Chondrocyte (in vitro differentiated cells): ENCODE data around the gene YPEL3. TPM values are rescaled to one million over a fixed set of nuclear protein-coding genes. Genes with fewer than 3 reads are reported as not detected.

ENCODE experiments used
- DNase-seq: peaks from one replicate; pipeline ENCODE4 v3.0.0; 2021; ENCODE audit warnings: mixed read lengths, low spot score
- H3K27ac Mint-ChIP-seq: one replicate; pipeline ENCODE4 v1.8.0; 2021; ENCODE audit warnings: mild to moderate bottlenecking, moderate library complexity, mixed read lengths; ENCODE audit not compliant: unreplicated experiment
- H3K27me3 Mint-ChIP-seq: 2 replicates; pipeline ENCODE4 v1.8.0; 2021; ENCODE audit warnings: low read depth, mixed read lengths
- H3K36me3 Mint-ChIP-seq: 2 replicates; pipeline ENCODE4 v1.8.0; 2021; ENCODE audit warnings: low read depth, mixed read lengths
- H3K4me1 Mint-ChIP-seq: 2 replicates; pipeline ENCODE4 v1.8.0; 2021; ENCODE audit warnings: low read depth, mild to moderate bottlenecking, mixed read lengths
- H3K4me3 Mint-ChIP-seq: one replicate; pipeline ENCODE4 v1.8.0; 2021; ENCODE audit warnings: mild to moderate bottlenecking, moderate library complexity, mixed read lengths; ENCODE audit not compliant: unreplicated experiment
- H3K9me3 Mint-ChIP-seq: 2 replicates; pipeline ENCODE4 v1.8.0; 2021; ENCODE audit warnings: low read depth, mixed read lengths
- total RNA-seq: library from RNA; stranded (reverse); gene quantifications from 3 replicates; pipeline ENCODE4 v1.2.1, GENCODE V29; 2021
- TF ChIP-seq, protein P1 (sequence below): fragments of 200-600 bp; sonication (generic); IDR thresholded peaks from 2 replicates; pipeline ENCODE4 v1.5.0; 2021; ENCODE audit warnings: antibody characterized with exemption, mild to moderate bottlenecking, moderate library complexity

YPEL3 gene
- total RNA-seq, 1 donor from 2014 or later: 23.3 TPM

DNA sequence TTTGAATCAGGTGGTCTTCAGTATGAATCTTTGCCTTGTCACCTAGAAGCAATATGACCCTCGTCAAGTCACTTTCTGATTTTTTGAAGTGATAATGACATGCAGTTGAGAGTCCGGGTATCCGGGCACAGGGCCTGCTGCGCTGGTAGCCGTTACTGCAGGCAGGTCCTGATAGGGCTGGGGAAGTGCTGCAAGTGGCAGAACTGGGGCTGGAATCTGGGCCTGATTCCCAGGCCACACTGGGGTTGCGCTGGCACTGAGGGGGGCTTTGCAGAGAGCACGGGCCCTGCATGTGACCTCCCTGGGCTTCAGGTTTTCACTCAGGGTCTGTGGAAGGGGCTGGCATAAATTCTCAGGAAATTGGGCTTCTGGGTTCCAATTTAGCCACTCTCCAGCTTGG, 17.3 kb downstream of the YPEL3 start:
- no peak overlapping the region for H3K4me3 Mint-ChIP-seq
- DNase-seq: no peak
- H3K36me3 Mint-ChIP-seq: peaks cover 23% of the 10 kb centered on the region
- no peaks in the 10 kb centered on the region for H3K27me3 Mint-ChIP-seq
- no peak overlapping the region for H3K27ac Mint-ChIP-seq
- TF ChIP-seq, protein P1, sequence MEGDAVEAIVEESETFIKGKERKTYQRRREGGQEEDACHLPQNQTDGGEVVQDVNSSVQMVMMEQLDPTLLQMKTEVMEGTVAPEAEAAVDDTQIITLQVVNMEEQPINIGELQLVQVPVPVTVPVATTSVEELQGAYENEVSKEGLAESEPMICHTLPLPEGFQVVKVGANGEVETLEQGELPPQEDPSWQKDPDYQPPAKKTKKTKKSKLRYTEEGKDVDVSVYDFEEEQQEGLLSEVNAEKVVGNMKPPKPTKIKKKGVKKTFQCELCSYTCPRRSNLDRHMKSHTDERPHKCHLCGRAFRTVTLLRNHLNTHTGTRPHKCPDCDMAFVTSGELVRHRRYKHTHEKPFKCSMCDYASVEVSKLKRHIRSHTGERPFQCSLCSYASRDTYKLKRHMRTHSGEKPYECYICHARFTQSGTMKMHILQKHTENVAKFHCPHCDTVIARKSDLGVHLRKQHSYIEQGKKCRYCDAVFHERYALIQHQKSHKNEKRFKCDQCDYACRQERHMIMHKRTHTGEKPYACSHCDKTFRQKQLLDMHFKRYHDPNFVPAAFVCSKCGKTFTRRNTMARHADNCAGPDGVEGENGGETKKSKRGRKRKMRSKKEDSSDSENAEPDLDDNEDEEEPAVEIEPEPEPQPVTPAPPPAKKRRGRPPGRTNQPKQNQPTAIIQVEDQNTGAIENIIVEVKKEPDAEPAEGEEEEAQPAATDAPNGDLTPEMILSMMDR: no peak
- H3K9me3 Mint-ChIP-seq: no peaks in the 10 kb centered on the region
- H3K4me1 Mint-ChIP-seq: peaks cover 35% of the 10 kb centered on the region

DNA sequence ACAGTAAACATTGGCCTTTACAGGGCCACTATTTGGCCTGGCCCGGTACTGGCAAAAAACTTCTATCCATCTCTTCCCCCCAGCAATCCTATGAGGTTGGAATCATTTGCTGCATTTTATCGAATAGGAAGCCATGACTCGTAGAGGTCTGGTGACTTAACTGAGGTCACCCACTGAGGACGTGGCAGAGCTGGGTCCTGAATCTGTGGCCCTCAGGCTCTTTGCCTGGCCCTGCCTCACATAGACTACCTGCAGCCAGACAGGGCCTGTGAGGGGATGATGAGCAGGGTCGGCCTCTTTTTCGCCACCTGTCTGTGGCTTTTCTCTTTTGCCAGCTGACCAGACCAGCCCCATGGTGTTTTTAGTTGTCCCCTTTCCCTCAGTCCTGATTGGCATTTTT, 18.4 kb downstream of the YPEL3 start:
- H3K27me3 Mint-ChIP-seq: no peaks in the 10 kb centered on the region

DNA sequence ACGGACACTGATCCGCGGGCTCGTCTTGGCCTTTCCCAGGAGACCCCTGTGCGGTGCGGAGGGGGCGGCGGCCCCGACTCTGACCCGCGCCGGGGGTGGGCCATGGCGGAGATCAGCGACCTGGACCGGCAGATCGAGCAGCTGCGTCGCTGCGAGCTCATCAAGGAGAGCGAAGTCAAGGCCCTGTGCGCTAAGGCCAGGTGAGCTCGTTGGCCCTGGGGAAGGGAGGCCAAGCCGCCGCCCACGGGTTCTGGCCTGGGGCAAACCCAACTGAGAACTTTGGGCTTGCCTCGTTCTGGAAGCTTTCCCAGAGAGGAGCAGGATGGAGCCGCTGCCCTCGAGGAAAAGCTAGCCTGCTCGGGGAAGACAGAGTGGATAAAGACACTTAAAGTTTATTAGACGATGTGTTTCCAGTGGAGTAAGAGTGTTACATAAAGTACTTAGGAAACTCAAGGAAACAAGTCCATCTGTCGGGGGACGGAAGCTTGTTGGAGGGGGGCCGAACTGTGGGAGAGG, 19.7 kb downstream of the YPEL3 start:
- Mint-ChIP-seq H3K27me3 (no peaks in the 10 kb centered on the region), H3K36me3 (peaks cover 15% of the 10 kb centered on the region), H3K4me1 (peaks cover 39% of the 10 kb centered on the region), H3K4me3 (peak overlapping the region; percentile 83), H3K27ac (peak overlapping the region; percentile 82), H3K9me3 (no peaks in the 10 kb centered on the region)
- TF ChIP-seq, protein P1: no peak
- no peak for DNase-seq

More for the DNA sequence above, 18.4 kb downstream of the YPEL3 start:
- TF ChIP-seq, protein P1: no peak
- H3K4me3 Mint-ChIP-seq: peak overlapping the region; percentile 83
- H3K4me1 Mint-ChIP-seq: peaks cover 36% of the 10 kb centered on the region
- no peak for DNase-seq
- H3K9me3 Mint-ChIP-seq: no peaks in the 10 kb centered on the region
- H3K36me3 Mint-ChIP-seq: peaks cover 16% of the 10 kb centered on the region
- H3K27ac Mint-ChIP-seq: peak overlapping the region; percentile 77

GRCh38 chr16:30075503-30076275, 20.3 kb downstream of the YPEL3 start, which contains the start of gene PPP4C:
PPP4C (plus strand) TSS chr16:30075994; CDS start chr16:30076378, 384 bp downstream.
- peak within 1 kb of the TSS; percentile 97 for H3K27ac Mint-ChIP-seq
- H3K9me3 Mint-ChIP-seq: no peaks in the 10 kb centered on the region
- H3K4me3 Mint-ChIP-seq: peak within 1 kb of the TSS; percentile 83
- H3K4me1 Mint-ChIP-seq: peaks cover 39% of the 10 kb centered on the region
- TF ChIP-seq, protein P1: peak; percentile 33
- peaks cover 12% of the 10 kb centered on the region for H3K36me3 Mint-ChIP-seq
- no peaks in the 10 kb centered on the region for H3K27me3 Mint-ChIP-seq
- DNase-seq: no peak

- no peak for DNase-seq
- Mint-ChIP-seq H3K27ac (peak overlapping the region; percentile 54), H3K4me3 (peak overlapping the region; percentile 44), H3K9me3 (no peaks in the 10 kb centered on the region), H3K4me1 (peaks cover 51% of the 10 kb centered on the region), H3K27me3 (no peaks in the 10 kb centered on the region), H3K36me3 (peaks cover 38% of the 10 kb centered on the region)
- TF ChIP-seq, protein P1: no peak
Measured at GRCh38 chr16:30070490-30070889, 25.5 kb downstream of the YPEL3 start.
